GM19043 (cell line): ENCODE data around the gene TNFRSF18.

Source experiments
- ATAC-seq: cut with Tn5 transposase; IDR thresholded peaks from one replicate; pipeline ENCODE4 v1.9.1; 2021; ENCODE audit warnings: low read depth; ENCODE audit not compliant: unreplicated experiment

TNFRSF18 gene

GRCh38 chr1:1213345-1214265 is 7.2 kb upstream of the TNFRSF18 start, which contains the start of gene TNFRSF4:
Gene TNFRSF4 (minus strand): TSS chr1:1214153. CDS start chr1:1214127, 26 bp downstream.
- no peak for ATAC-seq

- no peak for ATAC-seq
These were observed 6.5 kb upstream of the TNFRSF18 start for GRCh38 chr1:1212780-1213344.

GRCh38 chr1:1211541-1212441 is 5.4 kb upstream of the TNFRSF18 start:
- no peak for ATAC-seq

- no peak for ATAC-seq
These were observed 4.5 kb upstream of the TNFRSF18 start for GRCh38 chr1:1210726-1211540.

- ATAC-seq: no peak
These were observed 2.5 kb upstream of the TNFRSF18 start for GRCh38 chr1:1208713-1209433.

GRCh38 chr1:1207571-1207892 is 1.1 kb upstream of the TNFRSF18 start:
- ATAC-seq: no peak

- no peak for ATAC-seq
These were observed 657 bp upstream of the TNFRSF18 start for GRCh38 chr1:1206966-1207531.

GRCh38 chr1:1205769-1206375 is 520 bp downstream of the TNFRSF18 start:
- ATAC-seq: no peak

- no peak for ATAC-seq
These were observed 1.2 kb downstream of the TNFRSF18 start for GRCh38 chr1:1204998-1205768.

- no peak for ATAC-seq
These were observed 1.9 kb downstream of the TNFRSF18 start for GRCh38 chr1:1204425-1204920.

GRCh38 chr1:1203561-1204424 is 2.6 kb downstream of the TNFRSF18 start:
- ATAC-seq: no peak

- no peak for ATAC-seq
These were observed 3.4 kb downstream of the TNFRSF18 start for GRCh38 chr1:1202831-1203560.

GRCh38 chr1:1200876-1201810 is 5.2 kb downstream of the TNFRSF18 start:
- ATAC-seq: no peak

GRCh38 chr1:1199961-1200875 is 6.2 kb downstream of the TNFRSF18 start:
- ATAC-seq: no peak
